Dendritic cell treated with granulocyte-macrophage colony-stimulating factor and Interleukin-4, amounts not matched to agents 40 ng/mL and 50 ng/mL, for 4 days (primary cell): ENCODE measurements around the gene SYT8.

Experiments
- H3K27ac Mint-ChIP-seq: one replicate; pipeline ENCODE4 v1.8.0; 2022; ENCODE audit warnings: mild to moderate bottlenecking, mixed read lengths
- H3K27me3 Mint-ChIP-seq: one replicate; pipeline ENCODE4 v1.8.0; 2022; ENCODE audit warnings: mild to moderate bottlenecking, mixed read lengths
- H3K36me3 Mint-ChIP-seq: one replicate; pipeline ENCODE4 v1.8.0; 2022; ENCODE audit warnings: low read depth, mixed read lengths
- H3K4me1 Mint-ChIP-seq: one replicate; pipeline ENCODE4 v1.8.0; 2022; ENCODE audit warnings: low read depth, mixed read lengths
- H3K4me3 Mint-ChIP-seq: one replicate; pipeline ENCODE4 v1.8.0; 2022; ENCODE audit warnings: mild to moderate bottlenecking, moderate library complexity, mixed read lengths
- H3K9me3 Mint-ChIP-seq: one replicate; pipeline ENCODE4 v1.8.0; 2022; ENCODE audit warnings: mixed read lengths
- intact Hi-C: fragments of 100-400 bp; cut with micrococcal nuclease; formaldehyde crosslinking; loops from one replicate; pipeline ENCODE4 v1.15.0; 2022

SYT8 gene

GRCh38 chr11:1824221-1825038 lies 10.4 kb upstream of the SYT8 start:
- peaks cover 20% of the 10 kb centered on the region for H3K9me3 Mint-ChIP-seq
- no peaks in the 10 kb centered on the region for H3K36me3 Mint-ChIP-seq
- peaks cover 4% of the 10 kb centered on the region for H3K4me1 Mint-ChIP-seq
- peaks cover 82% of the 10 kb centered on the region for H3K27me3 Mint-ChIP-seq
- intact Hi-C loops: no loop called here
- no peak overlapping the region for H3K27ac Mint-ChIP-seq
- H3K4me3 Mint-ChIP-seq: no peak overlapping the region

- Mint-ChIP-seq H3K4me1 (peaks cover 8% of the 10 kb centered on the region), H3K27ac (no peak overlapping the region), H3K27me3 (peaks cover 82% of the 10 kb centered on the region), H3K9me3 (peaks cover 14% of the 10 kb centered on the region), H3K4me3 (no peak overlapping the region), H3K36me3 (no peaks in the 10 kb centered on the region)
- intact Hi-C loops: no loop called here
Measured at GRCh38 chr11:1825039-1825740, 9.6 kb upstream of the SYT8 start.

- peaks cover 82% of the 10 kb centered on the region for H3K27me3 Mint-ChIP-seq
Measured at GRCh38 chr11:1825785-1826451, 8.9 kb upstream of the SYT8 start.

DNA sequence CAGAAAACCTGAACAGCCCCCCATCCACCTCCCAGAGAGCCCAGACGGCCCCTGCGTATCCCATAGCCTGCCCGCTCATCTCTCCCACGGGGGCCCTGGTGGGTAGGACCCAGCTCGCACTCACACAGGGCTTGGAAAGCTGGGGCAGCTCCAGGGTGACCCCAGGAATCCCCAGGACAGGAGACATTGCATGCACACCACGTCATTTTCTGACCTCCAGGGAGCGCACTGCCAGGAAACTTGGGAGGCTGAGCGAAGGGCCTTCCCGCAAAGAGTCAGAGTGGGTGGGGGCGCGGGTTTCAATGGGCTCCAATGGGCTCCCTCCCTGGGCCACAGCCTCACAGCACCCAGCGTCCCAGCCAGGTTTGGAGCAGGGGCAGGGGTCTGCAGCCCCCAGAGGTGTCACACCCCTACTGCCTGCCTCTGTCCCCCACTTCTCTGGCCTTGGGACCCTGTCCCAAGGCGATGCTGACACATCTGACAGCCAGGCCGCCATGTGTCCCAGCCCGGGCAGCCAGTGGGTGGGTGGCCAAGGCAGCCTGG lies 8.2 kb upstream of the SYT8 start:
- Mint-ChIP-seq H3K4me1 (peaks cover 11% of the 10 kb centered on the region), H3K9me3 (peaks cover 5% of the 10 kb centered on the region), H3K4me3 (no peak overlapping the region), H3K36me3 (no peaks in the 10 kb centered on the region), H3K27me3 (peaks cover 81% of the 10 kb centered on the region), H3K27ac (no peak overlapping the region)
- intact Hi-C loops: no loop called here

More at GRCh38 chr11:1825785-1826451, 8.9 kb upstream of the SYT8 start:
- intact Hi-C loops: no loop called here
- Mint-ChIP-seq H3K27ac (no peak overlapping the region), H3K36me3 (no peaks in the 10 kb centered on the region), H3K9me3 (peaks cover 12% of the 10 kb centered on the region), H3K4me1 (peaks cover 11% of the 10 kb centered on the region), H3K4me3 (no peak overlapping the region)

DNA sequence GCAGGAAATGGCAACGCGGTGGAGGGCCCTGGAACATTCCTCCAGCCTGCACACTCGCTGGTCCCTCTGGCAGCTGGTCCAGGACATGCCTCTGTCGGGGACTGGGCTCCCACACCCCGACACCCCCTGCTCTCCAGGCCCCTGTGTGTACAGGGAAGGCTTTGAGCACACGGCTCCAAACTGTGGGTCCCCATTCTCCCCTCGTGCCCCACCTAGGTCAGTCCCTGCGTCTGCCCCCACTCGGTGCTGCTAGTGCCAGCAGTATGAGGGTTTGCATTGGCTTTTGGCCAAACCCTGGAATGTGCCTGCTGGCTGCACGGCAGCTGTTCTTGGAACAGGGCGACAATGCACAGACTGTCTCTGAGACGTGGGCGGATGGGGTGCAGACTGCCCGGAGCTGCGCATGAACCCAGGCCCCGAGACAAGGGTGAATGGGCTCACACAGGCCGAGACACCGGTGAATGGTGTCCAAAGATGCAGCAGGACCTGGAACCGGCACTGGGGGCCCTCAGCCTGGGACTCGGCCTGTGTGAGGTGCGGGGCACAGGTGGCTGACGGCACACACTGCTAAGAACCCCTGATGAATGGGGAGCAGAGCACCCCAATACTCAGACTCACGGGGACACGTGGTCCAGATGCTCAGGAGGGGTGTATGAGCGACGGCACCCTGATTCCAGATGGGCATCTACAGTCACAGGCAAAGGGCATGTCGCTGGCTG lies 7.5 kb upstream of the SYT8 start:
- no peak overlapping the region for H3K27ac Mint-ChIP-seq
- H3K4me3 Mint-ChIP-seq: no peak overlapping the region
- no peaks in the 10 kb centered on the region for H3K36me3 Mint-ChIP-seq
- H3K4me1 Mint-ChIP-seq: peaks cover 16% of the 10 kb centered on the region
- intact Hi-C loops: no loop called here
- no peaks in the 10 kb centered on the region for H3K9me3 Mint-ChIP-seq
- peaks cover 81% of the 10 kb centered on the region for H3K27me3 Mint-ChIP-seq

DNA sequence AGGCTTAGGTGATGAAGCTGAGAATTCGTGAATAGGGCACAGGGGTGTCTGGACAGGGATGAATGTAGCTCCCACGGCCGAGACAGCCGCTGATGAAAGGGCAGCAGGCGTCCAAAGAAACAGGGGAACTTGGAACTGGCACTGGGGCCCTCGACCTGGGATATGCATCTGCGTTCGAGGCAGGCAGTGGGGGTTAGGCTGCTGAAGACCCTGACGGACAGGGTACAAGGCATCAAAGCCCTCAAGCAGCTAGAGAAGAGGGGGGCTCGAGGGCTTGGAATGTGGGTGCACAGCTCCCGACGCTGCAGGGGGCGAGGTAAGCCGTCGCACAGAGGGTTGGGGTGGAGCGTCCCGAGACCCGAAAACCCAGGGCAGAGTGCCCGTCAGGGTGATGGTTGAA lies 6.9 kb upstream of the SYT8 start:
- H3K9me3 Mint-ChIP-seq: no peaks in the 10 kb centered on the region
- H3K27me3 Mint-ChIP-seq: peaks cover 74% of the 10 kb centered on the region
- H3K36me3 Mint-ChIP-seq: no peaks in the 10 kb centered on the region
- H3K4me1 Mint-ChIP-seq: peaks cover 15% of the 10 kb centered on the region
- intact Hi-C loops: no loop called here
- no peak overlapping the region for H3K4me3 Mint-ChIP-seq
- no peak overlapping the region for H3K27ac Mint-ChIP-seq

DNA sequence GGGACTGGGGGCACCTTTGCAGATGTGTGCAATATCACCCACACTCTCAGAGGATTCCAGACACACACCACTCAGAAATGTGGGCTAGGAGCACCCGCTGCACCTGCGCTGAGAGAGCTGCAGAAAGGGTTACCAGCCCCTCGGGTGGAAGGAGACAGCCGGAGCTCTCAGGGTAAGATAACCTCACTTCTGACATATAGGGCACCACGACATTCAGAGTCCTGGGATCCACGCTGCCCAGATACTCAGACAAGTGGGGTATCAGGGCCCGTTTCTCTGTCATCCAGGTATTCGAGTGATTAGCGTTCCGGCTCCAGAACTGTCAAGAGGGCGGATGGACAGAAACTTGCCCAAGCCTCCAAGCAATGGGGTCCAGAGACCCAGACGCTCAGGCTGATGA lies 6.2 kb upstream of the SYT8 start:
- no peaks in the 10 kb centered on the region for H3K36me3 Mint-ChIP-seq
- H3K4me3 Mint-ChIP-seq: no peak overlapping the region
- no peak overlapping the region for H3K27ac Mint-ChIP-seq
- intact Hi-C loops: no loop called here
- no peaks in the 10 kb centered on the region for H3K9me3 Mint-ChIP-seq
- H3K27me3 Mint-ChIP-seq: peaks cover 75% of the 10 kb centered on the region
- H3K4me1 Mint-ChIP-seq: peaks cover 21% of the 10 kb centered on the region

DNA sequence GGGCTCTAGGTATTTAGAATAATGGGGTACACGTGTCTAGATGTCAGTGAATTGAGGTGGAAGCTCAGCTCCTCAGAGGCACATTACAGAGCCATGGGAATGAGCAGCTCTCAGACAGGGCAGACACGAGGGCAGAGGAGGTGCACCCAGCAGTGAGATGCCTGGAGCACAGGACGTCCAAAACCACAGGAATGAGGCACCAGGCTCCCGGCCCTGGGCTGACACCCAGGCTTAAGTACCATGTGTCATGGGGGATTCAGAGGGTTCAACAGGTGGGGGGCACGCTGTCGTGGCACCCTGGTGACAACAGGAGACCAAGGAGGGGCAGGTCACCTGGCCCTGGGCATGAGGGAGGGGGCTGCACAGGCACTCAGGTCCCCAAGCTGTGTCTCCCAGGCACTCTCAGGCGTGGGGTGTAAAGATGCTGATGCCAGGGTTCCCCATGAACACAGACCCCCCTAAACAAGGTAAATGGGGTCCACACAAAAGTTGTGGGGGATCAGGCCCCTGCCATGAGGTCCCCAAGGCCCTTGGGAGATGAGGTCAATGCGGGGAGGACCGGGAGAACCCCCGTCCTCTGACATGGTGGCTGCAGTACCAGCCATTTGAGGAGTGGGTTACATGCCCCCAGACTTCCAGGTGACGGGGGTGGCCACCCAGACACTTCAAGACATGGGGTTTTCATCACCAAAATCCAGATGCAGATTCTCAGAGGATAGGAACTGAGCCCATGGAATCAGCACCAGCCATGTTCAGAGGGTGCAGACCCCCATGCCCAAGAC lies 5.6 kb upstream of the SYT8 start:
- H3K4me1 Mint-ChIP-seq: peaks cover 22% of the 10 kb centered on the region
- peaks cover 75% of the 10 kb centered on the region for H3K27me3 Mint-ChIP-seq
- no peaks in the 10 kb centered on the region for H3K9me3 Mint-ChIP-seq
- H3K4me3 Mint-ChIP-seq: no peak overlapping the region
- intact Hi-C loops: no loop called here
- H3K27ac Mint-ChIP-seq: no peak overlapping the region
- no peaks in the 10 kb centered on the region for H3K36me3 Mint-ChIP-seq

- intact Hi-C loops: no loop called here
- no peak overlapping the region for H3K27ac Mint-ChIP-seq
- no peaks in the 10 kb centered on the region for H3K36me3 Mint-ChIP-seq
- H3K4me1 Mint-ChIP-seq: peaks cover 22% of the 10 kb centered on the region
- H3K9me3 Mint-ChIP-seq: no peaks in the 10 kb centered on the region
- peaks cover 77% of the 10 kb centered on the region for H3K27me3 Mint-ChIP-seq
- no peak overlapping the region for H3K4me3 Mint-ChIP-seq
Measured at GRCh38 chr11:1830004-1830321, 4.8 kb upstream of the SYT8 start.

- Mint-ChIP-seq H3K36me3 (no peaks in the 10 kb centered on the region), H3K4me3 (no peak overlapping the region), H3K27ac (no peak overlapping the region), H3K27me3 (peaks cover 83% of the 10 kb centered on the region), H3K4me1 (peaks cover 22% of the 10 kb centered on the region), H3K9me3 (no peaks in the 10 kb centered on the region)
- intact Hi-C loops: no loop called here
Measured at GRCh38 chr11:1830322-1831223, 4.2 kb upstream of the SYT8 start.

GRCh38 chr11:1831338-1832210 lies 3.2 kb upstream of the SYT8 start:
- H3K27me3 Mint-ChIP-seq: peaks cover 84% of the 10 kb centered on the region
- no peaks in the 10 kb centered on the region for H3K9me3 Mint-ChIP-seq
- H3K4me1 Mint-ChIP-seq: peaks cover 22% of the 10 kb centered on the region
- H3K27ac Mint-ChIP-seq: no peak overlapping the region
- no peak overlapping the region for H3K4me3 Mint-ChIP-seq
- no peaks in the 10 kb centered on the region for H3K36me3 Mint-ChIP-seq
- intact Hi-C loops: loop anchor here (1.0 to 2.0 kb wide), 3 partner anchors 125 to 319 kb away; no protein-coding TSS in a partner anchor
